Measurements from ENCODE around the gene TEAD1.

Gene TEAD1

GRCh38 chr11:12835286-12835685 is 161.1 kb downstream of the TEAD1 start:
- no peak for DNase-seq (ENCODE audit: low spot score)

GRCh38 chr11:12838463-12839123 is 164.4 kb downstream of the TEAD1 start:
- no peak for DNase-seq (ENCODE audit: low spot score)

GRCh38 chr11:12840871-12841660 is 166.8 kb downstream of the TEAD1 start:
- no peak for DNase-seq (ENCODE audit: low spot score)

GRCh38 chr11:12841946-12842630 is 167.9 kb downstream of the TEAD1 start:
- peak; percentile 49 for DNase-seq (ENCODE audit: low spot score)

GRCh38 chr11:12842933-12843636 is 168.9 kb downstream of the TEAD1 start:
- peak; percentile 71 for DNase-seq (ENCODE audit: low spot score)

- no peak for DNase-seq (ENCODE audit: low spot score)
These were observed 170.9 kb downstream of the TEAD1 start for GRCh38 chr11:12845163-12845562.

GRCh38 chr11:12845739-12846358 is 171.6 kb downstream of the TEAD1 start:
- DNase-seq (ENCODE audit: low spot score), result peak; percentile 71

- DNase-seq (ENCODE audit: low spot score), result no peak
These were observed 172.8 kb downstream of the TEAD1 start for GRCh38 chr11:12846786-12847615.

GRCh38 chr11:12848413-12848812 is 174.2 kb downstream of the TEAD1 start:
- DNase-seq (ENCODE audit: low spot score), result no peak

- no peak for DNase-seq (ENCODE audit: low spot score)
These were observed 179.1 kb downstream of the TEAD1 start for GRCh38 chr11:12853325-12853651.

- DNase-seq (ENCODE audit: low spot score), result no peak
These were observed 179.6 kb downstream of the TEAD1 start for GRCh38 chr11:12853652-12854296.

GRCh38 chr11:12854297-12854661 is 180.1 kb downstream of the TEAD1 start:
- no peak for DNase-seq (ENCODE audit: low spot score)

GRCh38 chr11:12854829-12855228 is 180.6 kb downstream of the TEAD1 start:
- DNase-seq (ENCODE audit: low spot score), result no peak

GRCh38 chr11:12856338-12856737 is 182.1 kb downstream of the TEAD1 start:
- DNase-seq (ENCODE audit: low spot score), result no peak

- no peak for DNase-seq (ENCODE audit: low spot score)
These were observed 183.4 kb downstream of the TEAD1 start for GRCh38 chr11:12857572-12857971.

GRCh38 chr11:12859872-12860657 is 185.8 kb downstream of the TEAD1 start:
- no peak for DNase-seq (ENCODE audit: low spot score)

GRCh38 chr11:12860827-12861226 is 186.6 kb downstream of the TEAD1 start:
- DNase-seq (ENCODE audit: low spot score), result no peak

- peak; percentile 34 for DNase-seq (ENCODE audit: low spot score)
These were observed 188.7 kb downstream of the TEAD1 start for GRCh38 chr11:12862696-12863469.

- peak; percentile 16 for DNase-seq (ENCODE audit: low spot score)
These were observed 189.4 kb downstream of the TEAD1 start for GRCh38 chr11:12863605-12864121.

All from pons (tissue), 1 donor.